Spinal cord (tissue), 10 donors: ENCODE measurements around the gene MFAP3L. TPM values are rescaled to one million over a fixed set of nuclear protein-coding genes. Genes with fewer than 3 reads are reported as not detected.
"Not testable (repeated sequence)": the region's sequence is repeated elsewhere in the genome, so short reads cannot be mapped to it uniquely, and the experiment has no call there.

Experiments
- DNase-seq, 6 donors: peaks; one replicate each; pipeline versions ENCODE4 v3.0.0 to v3.0.0-alpha.2; 2013 to 2015; ENCODE audit warnings: low spot score in 6 of 6, low read depth in 4 of 6
- H3K27ac ChIP-seq: one replicate; pipeline ENCODE4 v1.5.1; 2013; ENCODE audit warnings: low read depth, low read length, control low read depth
- H3K27me3 ChIP-seq: one replicate; pipeline ENCODE4 v1.6.1; 2013; ENCODE audit warnings: low read length; ENCODE audit not compliant: control insufficient read depth, insufficient read depth
- H3K36me3 ChIP-seq: one replicate; pipeline ENCODE4 v1.6.1; 2013; ENCODE audit warnings: low read length; ENCODE audit not compliant: control insufficient read depth, insufficient read depth
- H3K4me1 ChIP-seq: one replicate; pipeline ENCODE4 v1.6.1; 2013; ENCODE audit warnings: low read length; ENCODE audit not compliant: control insufficient read depth, insufficient read depth
- H3K4me3 ChIP-seq: one replicate; pipeline ENCODE4 v1.5.1; 2013; ENCODE audit warnings: low read depth, low read length, control low read depth
- H3K9me3 ChIP-seq: one replicate; pipeline ENCODE4 v1.6.1; 2013; ENCODE audit warnings: low read length; ENCODE audit not compliant: control insufficient read depth, insufficient read depth
- WGBS: methylation state at CpG from one replicate; pipeline ENCODE4 v1.1.5; 2013; ENCODE audit warnings: missing lambda C conversion rate; ENCODE audit not compliant: insufficient coverage; 5-methylcytosine and 5-hydroxymethylcytosine counted together
- polyA plus RNA-seq, 2 donors: library from polyadenylated mRNA; unstranded; fragments of 120-200 nt; gene quantifications; one replicate each; pipeline ENCODE4 v1.2.1, GENCODE V29; 2013; ENCODE audit not compliant: insufficient read length in 2 of 2
- total RNA-seq, 2 donors: library from RNA; depleted of rRNA in 1 of 2; stranded (reverse); fragments of 120-200 nt in 1 of 2; fragments of >200 nt in 1 of 2; gene quantifications; one replicate each; pipeline versions ENCODE4 v1.2.3 to v1.2.4, GENCODE V29; 2013 to 2014
- donor health status: healthy.

MFAP3L gene
- total and polyA plus RNA-seq, 4 donors: 18.2 to 34.4 (median 22.8) TPM

- Histone ChIP-seq H3K27me3 (no peaks in the 10 kb centered on the region), H3K27ac (peak overlapping the region; percentile 51), H3K4me1 (peaks cover 8% of the 10 kb centered on the region), H3K36me3 (no peaks in the 10 kb centered on the region), H3K9me3 (no peaks in the 10 kb centered on the region), H3K4me3 (peak overlapping the region; percentile 3)
- 24% methylated on average over 2 of the region's 5 CpGs for WGBS
- DNase-seq: peak; percentile 22 to 90 (median 61)
Measured at GRCh38 chr4:169956091-169956843, 69.9 kb downstream of the MFAP3L start.

DNA sequence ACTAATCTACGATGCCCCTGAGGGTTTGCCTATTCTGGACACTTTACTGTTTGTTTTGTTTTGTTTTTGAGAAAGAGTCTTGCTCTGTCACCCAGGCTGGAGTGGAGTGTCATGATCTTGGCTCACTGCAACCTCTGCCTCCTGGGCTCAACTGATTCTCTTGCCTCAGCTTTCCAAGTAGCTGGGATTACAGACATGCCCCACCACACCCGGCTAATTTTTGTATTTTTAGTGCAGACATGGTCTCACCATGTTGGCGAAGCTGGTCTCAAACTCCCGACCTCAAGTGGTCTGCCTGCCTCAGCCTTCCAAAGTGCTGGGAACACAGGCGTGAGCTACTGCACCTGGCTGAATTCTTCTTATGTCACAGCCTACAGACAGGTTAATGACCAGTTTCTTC, 70.7 kb downstream of the MFAP3L start:
- no peaks in the 10 kb centered on the region for H3K27me3 ChIP-seq
- H3K4me1 ChIP-seq: peaks cover 8% of the 10 kb centered on the region
- H3K27ac ChIP-seq: peak overlapping the region; percentile 49
- H3K9me3 ChIP-seq: no peaks in the 10 kb centered on the region
- H3K36me3 ChIP-seq: no peaks in the 10 kb centered on the region
- 92% methylated on average over 4 of the region's 5 CpGs for WGBS
- DNase-seq: no peak
- H3K4me3 ChIP-seq: no peak overlapping the region

DNA sequence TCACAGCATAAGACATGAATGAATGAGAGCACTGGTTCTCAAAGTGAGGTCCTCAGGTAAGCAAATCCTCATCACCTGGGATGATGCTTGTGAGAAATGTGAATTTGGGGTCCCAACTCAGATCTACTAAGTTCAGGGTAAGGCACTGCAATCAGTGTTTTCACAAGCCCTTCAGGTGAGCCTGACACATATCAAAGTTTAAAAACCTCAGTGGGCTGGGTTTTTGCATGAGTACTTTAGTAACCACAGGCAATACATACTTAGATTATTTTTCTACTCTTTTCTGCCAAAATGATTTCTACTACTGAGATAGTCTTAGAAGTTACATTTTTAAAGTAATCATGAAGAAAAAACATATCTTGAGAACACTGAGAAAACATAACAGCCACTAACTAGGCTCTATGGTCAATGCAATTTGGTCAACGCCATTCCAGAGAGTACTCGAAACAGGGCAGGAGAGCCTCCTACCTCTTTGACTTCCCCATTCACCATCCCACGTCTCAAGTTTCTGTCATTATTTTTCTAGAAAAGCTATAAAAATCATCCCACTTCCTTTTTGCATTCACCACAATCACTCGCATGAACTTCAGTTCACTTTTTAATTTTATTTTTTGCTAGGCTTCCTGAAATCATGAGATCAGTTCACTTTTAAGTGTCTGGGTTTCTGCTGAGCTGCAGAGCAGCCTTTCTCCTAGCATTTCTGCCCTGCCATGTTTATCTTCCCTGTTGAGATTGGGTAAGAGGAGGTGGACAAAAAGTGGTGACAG, 73.8 kb downstream of the MFAP3L start:
- Histone ChIP-seq H3K4me3 (no peak overlapping the region), H3K27ac (no peak overlapping the region), H3K4me1 (peaks cover 8% of the 10 kb centered on the region), H3K36me3 (no peaks in the 10 kb centered on the region), H3K27me3 (no peaks in the 10 kb centered on the region), H3K9me3 (no peaks in the 10 kb centered on the region)
- DNase-seq: no peak
- 83% methylated on average over 4 of the region's 4 CpGs for WGBS

GRCh38 chr4:169948271-169948670, 77.9 kb downstream of the MFAP3L start:
- Histone ChIP-seq H3K36me3 (no peaks in the 10 kb centered on the region), H3K27me3 (no peaks in the 10 kb centered on the region), H3K27ac (no peak overlapping the region), H3K4me3 (no peak overlapping the region), H3K4me1 (no peaks in the 10 kb centered on the region), H3K9me3 (no peaks in the 10 kb centered on the region)
- 81% methylated on average over 3 of the region's 3 CpGs for WGBS
- DNase-seq: no peak

- no peaks in the 10 kb centered on the region for H3K36me3 ChIP-seq
- H3K4me1 ChIP-seq: no peaks in the 10 kb centered on the region
- WGBS: no CpG with 5 or more reads among the region's 1 CpG
- DNase-seq: no peak
- no peaks in the 10 kb centered on the region for H3K27me3 ChIP-seq
- no peak overlapping the region for H3K27ac ChIP-seq
- no peak overlapping the region for H3K4me3 ChIP-seq
- no peaks in the 10 kb centered on the region for H3K9me3 ChIP-seq
Measured at GRCh38 chr4:169945636-169946035, 80.6 kb downstream of the MFAP3L start.

DNA sequence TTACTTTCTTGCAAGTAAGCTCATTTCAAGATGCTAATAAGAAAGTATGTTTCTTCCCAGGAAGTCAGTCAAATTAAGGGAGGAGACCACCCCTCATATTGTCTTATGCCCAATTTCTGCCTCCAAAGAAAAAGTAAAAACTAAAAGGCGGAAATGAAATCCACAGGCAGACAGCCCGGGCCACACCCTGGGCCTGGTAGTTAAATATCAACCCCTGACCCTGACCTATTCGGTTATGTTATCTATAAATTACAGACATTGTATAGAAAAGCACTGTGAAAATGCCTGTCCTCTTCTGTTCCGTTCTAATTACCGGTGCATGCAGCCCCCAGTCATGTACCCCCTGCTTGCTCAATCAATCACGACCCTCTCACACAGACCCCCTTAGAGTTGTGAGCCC, 82.6 kb downstream of the MFAP3L start:
- H3K27ac ChIP-seq: peak overlapping the region; percentile 40
- not testable (repeated sequence) for H3K27me3 ChIP-seq, H3K9me3 ChIP-seq, H3K4me3 ChIP-seq, H3K36me3 ChIP-seq, H3K4me1 ChIP-seq, DNase-seq
- WGBS: no CpG with 5 or more reads among the region's 6 CpGs

GRCh38 chr4:169941141-169941540, 85.1 kb downstream of the MFAP3L start:
- Histone ChIP-seq H3K36me3 (no peaks in the 10 kb centered on the region), H3K27ac (no peak overlapping the region), H3K4me3 (no peak overlapping the region), H3K9me3 (no peaks in the 10 kb centered on the region), H3K27me3 (no peaks in the 10 kb centered on the region), H3K4me1 (no peaks in the 10 kb centered on the region)
- 98% methylated on average over 5 of the region's 5 CpGs for WGBS
- no peak for DNase-seq

GRCh38 chr4:169940460-169940859, 85.7 kb downstream of the MFAP3L start:
- H3K36me3 ChIP-seq: no peaks in the 10 kb centered on the region
- H3K9me3 ChIP-seq: no peaks in the 10 kb centered on the region
- H3K4me3 ChIP-seq: no peak overlapping the region
- 84% methylated on average over 8 of the region's 8 CpGs for WGBS
- H3K27ac ChIP-seq: no peak overlapping the region
- H3K27me3 ChIP-seq: no peaks in the 10 kb centered on the region
- H3K4me1 ChIP-seq: no peaks in the 10 kb centered on the region
- no peak for DNase-seq
